WERI-Rb-1 (cell line): ENCODE data around the gene FUZ.
A peak's percentile ranks its signal among the peaks of the same experiment; 100 is the strongest.

Source experiments
- DNase-seq: peaks from one replicate; pipeline ENCODE4 v3.0.0-alpha.2; 2020
- H3K27ac ChIP-seq: fragments of 250-450 bp; sonication (Bioruptor Pico); 2 replicates; pipeline ENCODE4 v1.5.1; 2020; ENCODE audit warnings: mild to moderate bottlenecking, moderate library complexity
- H3K27me3 ChIP-seq: fragments of 250-450 bp; sonication (Bioruptor Pico); 2 replicates; pipeline ENCODE4 v1.5.1; 2021; ENCODE audit warnings: mild to moderate bottlenecking, low read depth, moderate library complexity; ENCODE audit not compliant: insufficient read depth, severe bottlenecking
- H3K36me3 ChIP-seq: fragments of 250-450 bp; sonication (Bioruptor Pico); 2 replicates; pipeline ENCODE4 v1.5.1; 2020; ENCODE audit warnings: mild to moderate bottlenecking, moderate library complexity
- H3K4me3 ChIP-seq: 2 replicates; pipeline ENCODE4 v1.5.1; 2011; ENCODE audit warnings: low read depth, mild to moderate bottlenecking, control low read depth, low read length
- H3K9me3 ChIP-seq: fragments of 250-450 bp; sonication (Bioruptor Pico); 2 replicates; pipeline ENCODE4 v1.5.1; 2021; ENCODE audit warnings: mild to moderate bottlenecking, moderate library complexity; ENCODE audit not compliant: severe bottlenecking
- TF ChIP-seq, protein P1 (sequence below): IDR thresholded peaks from 2 replicates; pipeline ENCODE4 v1.5.1; 2011; ENCODE audit warnings: low read depth, mild to moderate bottlenecking, control low read depth, inconsistent platforms, low read length

The FUZ gene

DNA sequence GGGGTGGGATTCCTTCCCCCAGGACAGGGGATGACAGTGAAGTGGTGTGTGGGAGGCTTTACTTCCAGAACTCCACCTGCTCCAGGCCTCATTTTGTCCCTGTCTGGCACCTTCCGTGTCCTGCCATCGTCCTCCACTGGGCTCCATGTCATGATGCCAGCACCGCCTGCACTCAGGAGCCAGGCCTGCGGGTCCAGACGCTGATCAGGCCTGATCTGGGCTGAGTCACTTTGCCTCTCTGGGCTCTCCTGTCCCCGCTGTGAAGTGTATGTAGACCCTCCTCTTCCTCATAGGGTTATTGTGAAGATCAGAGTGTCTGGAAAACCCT lies 9.6 kb downstream of the FUZ start:
- H3K27ac ChIP-seq = no peak overlapping the region
- TF ChIP-seq, protein P1, sequence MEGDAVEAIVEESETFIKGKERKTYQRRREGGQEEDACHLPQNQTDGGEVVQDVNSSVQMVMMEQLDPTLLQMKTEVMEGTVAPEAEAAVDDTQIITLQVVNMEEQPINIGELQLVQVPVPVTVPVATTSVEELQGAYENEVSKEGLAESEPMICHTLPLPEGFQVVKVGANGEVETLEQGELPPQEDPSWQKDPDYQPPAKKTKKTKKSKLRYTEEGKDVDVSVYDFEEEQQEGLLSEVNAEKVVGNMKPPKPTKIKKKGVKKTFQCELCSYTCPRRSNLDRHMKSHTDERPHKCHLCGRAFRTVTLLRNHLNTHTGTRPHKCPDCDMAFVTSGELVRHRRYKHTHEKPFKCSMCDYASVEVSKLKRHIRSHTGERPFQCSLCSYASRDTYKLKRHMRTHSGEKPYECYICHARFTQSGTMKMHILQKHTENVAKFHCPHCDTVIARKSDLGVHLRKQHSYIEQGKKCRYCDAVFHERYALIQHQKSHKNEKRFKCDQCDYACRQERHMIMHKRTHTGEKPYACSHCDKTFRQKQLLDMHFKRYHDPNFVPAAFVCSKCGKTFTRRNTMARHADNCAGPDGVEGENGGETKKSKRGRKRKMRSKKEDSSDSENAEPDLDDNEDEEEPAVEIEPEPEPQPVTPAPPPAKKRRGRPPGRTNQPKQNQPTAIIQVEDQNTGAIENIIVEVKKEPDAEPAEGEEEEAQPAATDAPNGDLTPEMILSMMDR = no peak
- H3K4me3 ChIP-seq = no peak overlapping the region
- peaks cover 67% of the 10 kb centered on the region for H3K36me3 ChIP-seq
- no peaks in the 10 kb centered on the region for H3K27me3 ChIP-seq
- DNase-seq = no peak
- no peaks in the 10 kb centered on the region for H3K9me3 ChIP-seq

DNA sequence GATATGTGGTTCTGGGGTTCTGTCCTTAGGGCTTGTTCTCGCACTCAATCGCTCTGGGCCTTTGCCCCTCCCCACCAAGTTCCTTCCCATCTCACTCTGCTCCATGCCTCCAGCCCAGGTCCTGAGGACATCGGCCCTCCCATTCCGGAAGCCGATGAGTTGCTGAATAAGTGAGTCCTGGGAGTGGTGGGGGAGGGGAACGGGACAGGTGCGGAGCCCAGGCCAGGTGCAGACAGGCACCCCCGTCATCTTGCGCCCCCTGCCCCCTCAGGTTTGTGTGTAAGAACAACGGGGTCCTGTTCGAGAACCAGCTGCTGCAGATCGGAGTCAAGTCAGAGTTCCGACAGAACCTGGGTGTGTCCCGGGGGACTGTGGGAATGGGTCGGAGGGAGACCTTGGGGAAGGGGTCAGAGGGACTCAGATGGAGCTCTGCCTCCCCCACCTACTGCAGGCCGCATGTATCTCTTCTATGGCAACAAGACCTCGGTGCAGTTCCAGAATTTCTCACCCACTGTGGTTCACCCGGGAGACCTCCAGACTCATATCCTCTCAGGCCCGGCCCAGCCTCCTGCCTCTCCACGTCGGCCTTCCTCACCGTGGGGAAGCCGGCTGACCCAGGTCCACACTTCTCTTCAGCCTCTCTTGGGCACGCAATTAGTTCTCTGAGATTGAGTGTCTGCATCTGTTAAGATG lies 10.1 kb downstream of the FUZ start:
- Histone ChIP-seq H3K4me3 (peak overlapping the region; percentile 23), H3K27ac (peak overlapping the region; percentile 42), H3K27me3 (no peaks in the 10 kb centered on the region), H3K36me3 (peaks cover 64% of the 10 kb centered on the region), H3K9me3 (no peaks in the 10 kb centered on the region)
- TF ChIP-seq, protein P1 = no peak
- DNase-seq = no peak

DNA sequence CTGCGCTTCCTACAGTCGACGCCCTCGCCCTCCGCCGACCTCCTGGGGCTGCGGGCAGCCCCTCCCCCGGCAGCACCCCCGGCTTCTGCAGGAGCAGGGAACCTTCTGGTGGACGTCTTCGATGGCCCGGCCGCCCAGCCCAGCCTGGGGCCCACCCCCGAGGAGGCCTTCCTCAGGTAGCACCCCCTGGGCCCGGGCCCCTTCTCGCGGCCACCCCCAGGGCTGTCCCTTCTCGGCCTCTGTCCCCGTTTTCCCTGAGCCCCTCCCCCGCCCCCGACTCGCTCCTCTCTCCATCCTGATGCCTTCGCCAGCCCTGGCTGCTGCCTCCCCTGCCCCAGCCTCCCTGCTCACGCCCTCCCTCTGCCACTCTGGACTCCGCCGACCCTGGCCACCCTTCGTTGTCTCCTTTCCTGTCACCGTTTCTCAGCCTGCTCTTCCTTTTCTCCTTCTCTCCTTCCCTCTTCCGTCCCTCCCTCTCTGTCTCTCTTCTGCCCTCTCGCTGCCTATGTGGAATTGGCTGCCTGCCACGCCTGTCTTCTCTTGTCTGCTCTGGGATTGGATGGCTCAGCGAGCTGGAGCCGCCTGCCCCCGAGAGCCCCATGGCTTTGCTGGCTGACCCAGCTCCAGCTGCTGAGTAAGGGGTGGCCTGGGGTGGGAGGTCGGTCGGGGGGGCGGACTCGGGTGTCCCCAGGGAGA lies 11.0 kb downstream of the FUZ start:
- peak overlapping the region; percentile 56 for H3K27ac ChIP-seq
- no peaks in the 10 kb centered on the region for H3K27me3 ChIP-seq
- TF ChIP-seq, protein P1 = no peak
- H3K9me3 ChIP-seq = no peaks in the 10 kb centered on the region
- peak; percentile 92 for DNase-seq
- H3K4me3 ChIP-seq = peak overlapping the region; percentile 42
- peaks cover 63% of the 10 kb centered on the region for H3K36me3 ChIP-seq

DNA sequence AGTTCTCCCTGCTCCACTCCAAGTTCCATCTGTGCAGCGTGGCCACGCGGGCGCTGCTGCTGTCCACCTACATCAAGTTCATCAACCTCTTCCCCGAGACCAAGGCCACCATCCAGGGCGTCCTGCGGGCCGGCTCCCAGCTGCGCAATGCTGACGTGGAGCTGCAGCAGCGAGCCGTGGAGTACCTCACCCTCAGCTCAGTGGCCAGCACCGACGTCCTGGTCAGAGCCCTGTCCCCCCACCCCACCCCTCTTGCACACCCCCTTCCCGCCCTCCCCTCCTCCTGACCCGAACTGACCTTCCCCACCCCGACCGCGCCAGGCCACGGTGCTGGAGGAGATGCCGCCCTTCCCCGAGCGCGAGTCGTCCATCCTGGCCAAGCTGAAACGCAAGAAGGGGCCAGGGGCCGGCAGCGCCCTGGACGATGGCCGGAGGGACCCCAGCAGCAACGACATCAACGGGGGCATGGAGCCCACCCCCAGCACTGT lies 11.6 kb downstream of the FUZ start:
- Histone ChIP-seq H3K36me3 (peaks cover 67% of the 10 kb centered on the region), H3K9me3 (no peaks in the 10 kb centered on the region), H3K27ac (peak overlapping the region; percentile 56), H3K4me3 (peak overlapping the region; percentile 42), H3K27me3 (no peaks in the 10 kb centered on the region)
- TF ChIP-seq, protein P1 = no peak
- no peak for DNase-seq

DNA sequence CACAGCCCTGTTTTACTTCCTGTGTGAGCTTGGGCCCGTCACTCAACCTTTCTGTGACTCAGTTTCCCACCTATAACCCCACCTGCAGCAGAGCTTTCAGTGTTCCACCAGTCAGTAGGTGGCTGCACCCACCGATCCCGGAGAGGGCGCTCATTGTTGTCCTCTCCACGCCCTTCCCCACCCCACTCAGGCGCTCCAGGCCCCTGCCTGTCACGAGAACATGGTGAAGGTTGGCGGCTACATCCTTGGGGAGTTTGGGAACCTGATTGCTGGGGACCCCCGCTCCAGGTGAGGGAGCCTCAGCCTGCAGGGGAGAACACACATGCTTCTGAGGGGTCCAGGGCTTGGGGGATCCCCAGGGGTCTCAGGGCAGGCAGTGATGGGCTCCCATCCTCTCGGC lies 12.3 kb downstream of the FUZ start:
- TF ChIP-seq, protein P1 = no peak
- no peaks in the 10 kb centered on the region for H3K9me3 ChIP-seq
- no peaks in the 10 kb centered on the region for H3K27me3 ChIP-seq
- no peak overlapping the region for H3K4me3 ChIP-seq
- H3K36me3 ChIP-seq = peaks cover 67% of the 10 kb centered on the region
- no peak for DNase-seq
- H3K27ac ChIP-seq = no peak overlapping the region
